ENCODE results near the gene CHPF. TPM values are rescaled to one million over a fixed set of nuclear protein-coding genes. Genes with fewer than 3 reads are reported as not detected.

The CHPF gene
- total RNA-seq, 1 donor from 2014 or later = 23.2 TPM

GRCh38 chr2:219537657-219538488 lies 5.7 kb downstream of the CHPF start:
- no peak for TF ChIP-seq CTCF (IDR thresholded peaks at IDR 0.05)
- ATAC-seq (no peak), DNase-seq (no peak)
- peaks cover 32% of the 10 kb centered on the region for H3K36me3 ChIP-seq
- intact Hi-C loops (cut with DNase I) = loop anchor here (10.0 kb wide), 1 partner anchor 133 kb away; no protein-coding TSS in a partner anchor
- H3K4me3 ChIP-seq = no peak overlapping the region
- no peak overlapping the region for H3K27ac ChIP-seq
- peaks cover 15% of the 10 kb centered on the region for H3K27me3 ChIP-seq (ENCODE audit: low read depth)
- no peaks in the 10 kb centered on the region for H3K9me3 ChIP-seq
- peaks cover 16% of the 10 kb centered on the region for H3K4me1 ChIP-seq

- Histone ChIP-seq H3K27me3 (ENCODE audit: low read depth) (peaks cover 24% of the 10 kb centered on the region), H3K4me1 (peaks cover 7% of the 10 kb centered on the region), H3K36me3 (peaks cover 32% of the 10 kb centered on the region), H3K4me3 (no peak overlapping the region), H3K27ac (no peak overlapping the region), H3K9me3 (no peaks in the 10 kb centered on the region)
- intact Hi-C loops (cut with DNase I) = loop anchor here (10.0 kb wide), 1 partner anchor 132 kb away; no protein-coding TSS in a partner anchor
- DNase-seq (no peak), ATAC-seq (no peak)
- TF ChIP-seq CTCF (IDR thresholded peaks at IDR 0.05) = no peak
These were observed 6.6 kb downstream of the CHPF start for GRCh38 chr2:219536967-219537366.

GRCh38 chr2:219536425-219536824 lies 7.2 kb downstream of the CHPF start:
- intact Hi-C loops (cut with DNase I) = loop anchor here (10.0 kb wide), 1 partner anchor 132 kb away; no protein-coding TSS in a partner anchor
- Histone ChIP-seq H3K27me3 (ENCODE audit: low read depth) (peaks cover 29% of the 10 kb centered on the region), H3K27ac (no peak overlapping the region), H3K9me3 (no peaks in the 10 kb centered on the region), H3K4me1 (peaks cover 2% of the 10 kb centered on the region), H3K36me3 (peaks cover 29% of the 10 kb centered on the region), H3K4me3 (no peak overlapping the region)
- no peak for TF ChIP-seq CTCF (IDR thresholded peaks at IDR 0.05)
- ATAC-seq (no peak), DNase-seq (no peak)

- Histone ChIP-seq H3K36me3 (peaks cover 6% of the 10 kb centered on the region), H3K4me1 (no peaks in the 10 kb centered on the region), H3K4me3 (no peak overlapping the region), H3K27ac (no peak overlapping the region), H3K27me3 (ENCODE audit: low read depth) (peaks cover 47% of the 10 kb centered on the region), H3K9me3 (no peaks in the 10 kb centered on the region)
- DNase-seq (no peak), ATAC-seq (no peak)
- no peak for TF ChIP-seq CTCF (IDR thresholded peaks at IDR 0.05)
- intact Hi-C loops (cut with DNase I) = loop anchor here (10.0 kb wide), 1 partner anchor 129 kb away; no protein-coding TSS in a partner anchor
These were observed 9.5 kb downstream of the CHPF start for GRCh38 chr2:219533930-219534661.

GRCh38 chr2:219532378-219532649 lies 11.3 kb downstream of the CHPF start:
- no peak for DNase-seq
- intact Hi-C loops (cut with DNase I) = loop anchor here (10.0 kb wide), 1 partner anchor 128 kb away; no protein-coding TSS in a partner anchor
- Histone ChIP-seq H3K4me3 (no peak overlapping the region), H3K9me3 (no peaks in the 10 kb centered on the region), H3K36me3 (no peaks in the 10 kb centered on the region), H3K27me3 (ENCODE audit: low read depth) (peaks cover 61% of the 10 kb centered on the region), H3K4me1 (no peaks in the 10 kb centered on the region), H3K27ac (no peak overlapping the region)
- no peak for ATAC-seq
- TF ChIP-seq CTCF (IDR thresholded peaks at IDR 0.05) = no peak

Measured in lower lobe of right lung (tissue), 2 donors.